ENCODE data around the gene FGF14. TPM values are rescaled to one million over a fixed set of nuclear protein-coding genes. Genes with fewer than 3 reads are reported as not detected.

The FGF14 gene
- polyA plus RNA-seq, 2 donors = 0.04 to 0.29 TPM

- H3K27me3 ChIP-seq (ENCODE audit: control insufficient read depth in 1 of 2, insufficient read depth in 2 of 2, low read length in 2 of 2) = no peaks in the 10 kb centered on the region
- no peaks in the 10 kb centered on the region for H3K4me1 ChIP-seq (ENCODE audit: control insufficient read depth in 2 of 2, insufficient read depth in 2 of 2, low read length in 1 of 2)
- no peaks in the 10 kb centered on the region for H3K9me3 ChIP-seq (ENCODE audit: control insufficient read depth in 2 of 2, insufficient read depth in 1 of 2, low read depth in 1 of 2, low read length in 1 of 2)
- no peak overlapping the region for H3K4me3 ChIP-seq (ENCODE audit: low read depth in 1 of 2, low read length in 2 of 2)
- H3K36me3 ChIP-seq (ENCODE audit: control insufficient read depth in 2 of 2, insufficient read depth in 2 of 2, low read length in 1 of 2) = no peaks in the 10 kb centered on the region
- H3K27ac ChIP-seq (ENCODE audit: low read depth in 2 of 2, low read length in 1 of 2) = no peak overlapping the region
- 79 to 85% methylated on average over 2 of the region's 2 CpGs for WGBS, 2 donors
These were observed 690.4 kb downstream of the FGF14 start for GRCh38 chr13:101711307-101712025.

GRCh38 chr13:101709952-101710351 is 691.9 kb downstream of the FGF14 start:
- no peak overlapping the region for H3K27ac ChIP-seq (ENCODE audit: low read depth in 2 of 2, low read length in 1 of 2)
- no peaks in the 10 kb centered on the region for H3K9me3 ChIP-seq (ENCODE audit: control insufficient read depth in 2 of 2, insufficient read depth in 1 of 2, low read depth in 1 of 2, low read length in 1 of 2)
- WGBS, 2 donors = 71 to 73% methylated on average over 6 of the region's 6 CpGs
- H3K36me3 ChIP-seq (ENCODE audit: control insufficient read depth in 2 of 2, insufficient read depth in 2 of 2, low read length in 1 of 2) = no peaks in the 10 kb centered on the region
- no peak overlapping the region for H3K4me3 ChIP-seq (ENCODE audit: low read depth in 1 of 2, low read length in 2 of 2)
- no peaks in the 10 kb centered on the region for H3K27me3 ChIP-seq (ENCODE audit: control insufficient read depth in 1 of 2, insufficient read depth in 2 of 2, low read length in 2 of 2)
- H3K4me1 ChIP-seq (ENCODE audit: control insufficient read depth in 2 of 2, insufficient read depth in 2 of 2, low read length in 1 of 2) = no peaks in the 10 kb centered on the region

- no peaks in the 10 kb centered on the region for H3K27me3 ChIP-seq (ENCODE audit: control insufficient read depth in 1 of 2, insufficient read depth in 2 of 2, low read length in 2 of 2)
- 81 to 88% methylated on average over 1 of the region's 1 CpG for WGBS, 2 donors
- H3K9me3 ChIP-seq (ENCODE audit: control insufficient read depth in 2 of 2, insufficient read depth in 1 of 2, low read depth in 1 of 2, low read length in 1 of 2) = no peaks in the 10 kb centered on the region
- no peak overlapping the region for H3K4me3 ChIP-seq (ENCODE audit: low read depth in 1 of 2, low read length in 2 of 2)
- H3K4me1 ChIP-seq (ENCODE audit: control insufficient read depth in 2 of 2, insufficient read depth in 2 of 2, low read length in 1 of 2) = no peaks in the 10 kb centered on the region
- no peaks in the 10 kb centered on the region for H3K36me3 ChIP-seq (ENCODE audit: control insufficient read depth in 2 of 2, insufficient read depth in 2 of 2, low read length in 1 of 2)
- no peak overlapping the region for H3K27ac ChIP-seq (ENCODE audit: low read depth in 2 of 2, low read length in 1 of 2)
These were observed 693.7 kb downstream of the FGF14 start for GRCh38 chr13:101708115-101708514.

GRCh38 chr13:101707659-101708058 is 694.2 kb downstream of the FGF14 start:
- 77 to 88% methylated on average over 2 of the region's 2 CpGs for WGBS, 2 donors
- no peak overlapping the region for H3K27ac ChIP-seq (ENCODE audit: low read depth in 2 of 2, low read length in 1 of 2)
- no peaks in the 10 kb centered on the region for H3K9me3 ChIP-seq (ENCODE audit: control insufficient read depth in 2 of 2, insufficient read depth in 1 of 2, low read depth in 1 of 2, low read length in 1 of 2)
- H3K27me3 ChIP-seq (ENCODE audit: control insufficient read depth in 1 of 2, insufficient read depth in 2 of 2, low read length in 2 of 2) = no peaks in the 10 kb centered on the region
- no peaks in the 10 kb centered on the region for H3K36me3 ChIP-seq (ENCODE audit: control insufficient read depth in 2 of 2, insufficient read depth in 2 of 2, low read length in 1 of 2)
- H3K4me1 ChIP-seq (ENCODE audit: control insufficient read depth in 2 of 2, insufficient read depth in 2 of 2, low read length in 1 of 2) = no peaks in the 10 kb centered on the region
- H3K4me3 ChIP-seq (ENCODE audit: low read depth in 1 of 2, low read length in 2 of 2) = no peak overlapping the region

GRCh38 chr13:101706651-101707050 is 695.2 kb downstream of the FGF14 start:
- Histone ChIP-seq H3K27ac (ENCODE audit: low read depth in 2 of 2, low read length in 1 of 2) (no peak overlapping the region), H3K4me1 (ENCODE audit: control insufficient read depth in 2 of 2, insufficient read depth in 2 of 2, low read length in 1 of 2) (no peaks in the 10 kb centered on the region), H3K4me3 (ENCODE audit: low read depth in 1 of 2, low read length in 2 of 2) (no peak overlapping the region), H3K27me3 (ENCODE audit: control insufficient read depth in 1 of 2, insufficient read depth in 2 of 2, low read length in 2 of 2) (no peaks in the 10 kb centered on the region), H3K9me3 (ENCODE audit: control insufficient read depth in 2 of 2, insufficient read depth in 1 of 2, low read depth in 1 of 2, low read length in 1 of 2) (no peaks in the 10 kb centered on the region), H3K36me3 (ENCODE audit: control insufficient read depth in 2 of 2, insufficient read depth in 2 of 2, low read length in 1 of 2) (no peaks in the 10 kb centered on the region)
- 34 to 39% methylated on average over 6 of the region's 6 CpGs for WGBS, 2 donors

- Histone ChIP-seq H3K4me3 (ENCODE audit: low read depth in 1 of 2, low read length in 2 of 2) (no peak overlapping the region), H3K27ac (ENCODE audit: low read depth in 2 of 2, low read length in 1 of 2) (no peak overlapping the region), H3K4me1 (ENCODE audit: control insufficient read depth in 2 of 2, insufficient read depth in 2 of 2, low read length in 1 of 2) (no peaks in the 10 kb centered on the region), H3K27me3 (ENCODE audit: control insufficient read depth in 1 of 2, insufficient read depth in 2 of 2, low read length in 2 of 2) (no peaks in the 10 kb centered on the region), H3K9me3 (ENCODE audit: control insufficient read depth in 2 of 2, insufficient read depth in 1 of 2, low read depth in 1 of 2, low read length in 1 of 2) (no peaks in the 10 kb centered on the region), H3K36me3 (ENCODE audit: control insufficient read depth in 2 of 2, insufficient read depth in 2 of 2, low read length in 1 of 2) (no peaks in the 10 kb centered on the region)
- 66 to 68% methylated on average over 3 of the region's 3 CpGs for WGBS, 2 donors
These were observed 698.0 kb downstream of the FGF14 start for GRCh38 chr13:101703838-101704237.

GRCh38 chr13:101703081-101703480 is 698.8 kb downstream of the FGF14 start:
- no peaks in the 10 kb centered on the region for H3K27me3 ChIP-seq (ENCODE audit: control insufficient read depth in 1 of 2, insufficient read depth in 2 of 2, low read length in 2 of 2)
- no peak overlapping the region for H3K27ac ChIP-seq (ENCODE audit: low read depth in 2 of 2, low read length in 1 of 2)
- no peaks in the 10 kb centered on the region for H3K36me3 ChIP-seq (ENCODE audit: control insufficient read depth in 2 of 2, insufficient read depth in 2 of 2, low read length in 1 of 2)
- H3K9me3 ChIP-seq (ENCODE audit: control insufficient read depth in 2 of 2, insufficient read depth in 1 of 2, low read depth in 1 of 2, low read length in 1 of 2) = no peaks in the 10 kb centered on the region
- no peak overlapping the region for H3K4me3 ChIP-seq (ENCODE audit: low read depth in 1 of 2, low read length in 2 of 2)
- 77 to 89% methylated on average over 1 of the region's 1 CpG for WGBS, 2 donors
- no peaks in the 10 kb centered on the region for H3K4me1 ChIP-seq (ENCODE audit: control insufficient read depth in 2 of 2, insufficient read depth in 2 of 2, low read length in 1 of 2)

GRCh38 chr13:101700598-101700997 is 701.2 kb downstream of the FGF14 start:
- WGBS, 2 donors = 46 to 75% methylated on average over 3 of the region's 3 CpGs
- Histone ChIP-seq H3K4me3 (ENCODE audit: low read depth in 1 of 2, low read length in 2 of 2) (no peak overlapping the region), H3K27ac (ENCODE audit: low read depth in 2 of 2, low read length in 1 of 2) (no peak overlapping the region), H3K4me1 (ENCODE audit: control insufficient read depth in 2 of 2, insufficient read depth in 2 of 2, low read length in 1 of 2) (no peaks in the 10 kb centered on the region), H3K9me3 (ENCODE audit: control insufficient read depth in 2 of 2, insufficient read depth in 1 of 2, low read depth in 1 of 2, low read length in 1 of 2) (no peaks in the 10 kb centered on the region), H3K36me3 (ENCODE audit: control insufficient read depth in 2 of 2, insufficient read depth in 2 of 2, low read length in 1 of 2) (no peaks in the 10 kb centered on the region), H3K27me3 (ENCODE audit: control insufficient read depth in 1 of 2, insufficient read depth in 2 of 2, low read length in 2 of 2) (no peaks in the 10 kb centered on the region)

- Histone ChIP-seq H3K9me3 (ENCODE audit: control insufficient read depth in 2 of 2, insufficient read depth in 1 of 2, low read depth in 1 of 2, low read length in 1 of 2) (no peaks in the 10 kb centered on the region), H3K36me3 (ENCODE audit: control insufficient read depth in 2 of 2, insufficient read depth in 2 of 2, low read length in 1 of 2) (no peaks in the 10 kb centered on the region), H3K4me3 (ENCODE audit: low read depth in 1 of 2, low read length in 2 of 2) (no peak overlapping the region), H3K27ac (ENCODE audit: low read depth in 2 of 2, low read length in 1 of 2) (no peak overlapping the region), H3K27me3 (ENCODE audit: control insufficient read depth in 1 of 2, insufficient read depth in 2 of 2, low read length in 2 of 2) (no peaks in the 10 kb centered on the region), H3K4me1 (ENCODE audit: control insufficient read depth in 2 of 2, insufficient read depth in 2 of 2, low read length in 1 of 2) (no peaks in the 10 kb centered on the region)
- 56 to 77% methylated on average over 2 of the region's 2 CpGs for WGBS, 2 donors
These were observed 703.4 kb downstream of the FGF14 start for GRCh38 chr13:101698400-101698799.

GRCh38 chr13:101697745-101698144 is 704.1 kb downstream of the FGF14 start:
- 70 to 71% methylated on average over 3 of the region's 3 CpGs for WGBS, 2 donors
- H3K27me3 ChIP-seq (ENCODE audit: control insufficient read depth in 1 of 2, insufficient read depth in 2 of 2, low read length in 2 of 2) = no peaks in the 10 kb centered on the region

More at GRCh38 chr13:101697745-101698144, 704.1 kb downstream of the FGF14 start:
- Histone ChIP-seq H3K27ac (ENCODE audit: low read depth in 2 of 2, low read length in 1 of 2) (no peak overlapping the region), H3K4me3 (ENCODE audit: low read depth in 1 of 2, low read length in 2 of 2) (no peak overlapping the region), H3K9me3 (ENCODE audit: control insufficient read depth in 2 of 2, insufficient read depth in 1 of 2, low read depth in 1 of 2, low read length in 1 of 2) (no peaks in the 10 kb centered on the region), H3K4me1 (ENCODE audit: control insufficient read depth in 2 of 2, insufficient read depth in 2 of 2, low read length in 1 of 2) (no peaks in the 10 kb centered on the region), H3K36me3 (ENCODE audit: control insufficient read depth in 2 of 2, insufficient read depth in 2 of 2, low read length in 1 of 2) (no peaks in the 10 kb centered on the region)
